SK-N-SH (cell line): ENCODE measurements around the gene RNF175. TPM values are rescaled to one million over a fixed set of nuclear protein-coding genes. Genes with fewer than 3 reads are reported as not detected.

ENCODE experiments used
- CTCF ChIA-PET: fragments of 300-600, 350-600 bp; formaldehyde crosslinking; extraction: SDS; loops from one replicate; lab custom pipeline; 2021; lab: Yijun Ruan, JAX
- POLR2A ChIA-PET: fragments of 350-600 bp; sonication (Branson Sonifier 250); formaldehyde crosslinking; extraction: SDS; loops from one replicate; lab custom pipeline; 2020; ENCODE audit warnings: antibody characterized with exemption, inconsistent platforms; lab: Yijun Ruan, JAX
- DNase-seq: peaks from one replicate; pipeline ENCODE4 v3.0.0; 2012
- H2AFZ ChIP-seq: fragments of 200-600 bp; sonication (generic); 2 replicates; pipeline ENCODE4 v1.8.1; 2016; ENCODE audit warnings: antibody characterized with exemption, mild to moderate bottlenecking, low read depth
- H3F3A ChIP-seq: fragments of 200-600 bp; sonication (generic); replicated peaks from 2 replicates; pipeline ENCODE3; 2016; ENCODE audit warnings: antibody characterized with exemption, mild to moderate bottlenecking; ENCODE audit not compliant: insufficient read depth
- H3K27ac ChIP-seq, 2 experiments: fragments of 200-500 bp in 1 of 2; fragments of 200-600 bp in 1 of 2; sonication (Bioruptor generic) in 1 of 2; sonication (generic), shearing (Covaris generic) in 1 of 2; 2 replicates each; pipeline versions ENCODE4 v1.5.1 to v1.6.1; 2014 to 2016; ENCODE audit warnings: low read depth in 2 of 2, inconsistent platforms in 1 of 2, low read length in 1 of 2, mild to moderate bottlenecking in 1 of 2, mixed read lengths in 1 of 2
- H3K27me3 ChIP-seq: fragments of 200-600 bp; sonication (generic), shearing (Covaris generic); 2 replicates; pipeline ENCODE4 v1.6.1; 2016; ENCODE audit warnings: mixed run types; ENCODE audit not compliant: insufficient read depth
- H3K36me3 ChIP-seq, 2 experiments: fragments of 200-500 bp in 1 of 2; fragments of 200-600 bp in 1 of 2; sonication (Bioruptor generic) in 1 of 2; sonication (generic) in 1 of 2; replicated peaks in 1 of 2; 2 replicates each; pipeline versions ENCODE3 to v1.5.1; 2014 to 2016; ENCODE audit warnings: low read length in 1 of 2, mild to moderate bottlenecking in 1 of 2; ENCODE audit not compliant: insufficient read depth in 2 of 2, control insufficient read depth in 1 of 2
- H3K4me1 ChIP-seq, 2 experiments: fragments of 200-500 bp in 1 of 2; fragments of 200-600 bp in 1 of 2; sonication (Bioruptor generic) in 1 of 2; sonication (generic), shearing (Covaris generic) in 1 of 2; 2 replicates each; pipeline versions ENCODE4 v1.5.1 to v1.6.1; 2014 to 2016; ENCODE audit warnings: low read depth in 1 of 2, low read length in 1 of 2, mixed run types in 1 of 2; ENCODE audit not compliant: insufficient read depth in 2 of 2, control insufficient read depth in 1 of 2
- H3K4me2 ChIP-seq: fragments of 200-600 bp; sonication (generic), shearing (Covaris generic); 2 replicates; pipeline ENCODE4 v1.6.1; 2017; ENCODE audit warnings: mixed run types
- H3K4me3 ChIP-seq, 2 experiments: fragments of 200-500 bp in 1 of 2; fragments of 200-600 bp in 1 of 2; sonication (Bioruptor generic) in 1 of 2; sonication (generic), shearing (Covaris generic) in 1 of 2; 2 replicates each; pipeline versions ENCODE4 v1.5.1 to v1.8.1; 2014 to 2016; ENCODE audit warnings: low read depth in 2 of 2, inconsistent platforms in 1 of 2, low read length in 1 of 2, mild to moderate bottlenecking in 1 of 2, mixed read lengths in 1 of 2, moderate library complexity in 1 of 2
- H3K79me2 ChIP-seq: fragments of 200-600 bp; sonication (generic); 2 replicates; pipeline ENCODE4 v1.8.1; 2017; ENCODE audit warnings: mild to moderate bottlenecking; ENCODE audit not compliant: insufficient read depth
- H3K9ac ChIP-seq: fragments of 200-600 bp; sonication (generic); 2 replicates; pipeline ENCODE4 v1.6.1; 2017; ENCODE audit warnings: mixed run types
- H3K9me2 ChIP-seq: fragments of 200-600 bp; sonication (generic); 2 replicates; pipeline ENCODE4 v1.6.1; 2017; ENCODE audit warnings: mixed run types
- H3K9me3 ChIP-seq: fragments of 200-600 bp; sonication (generic); 2 replicates; pipeline ENCODE4 v1.6.1; 2017; ENCODE audit warnings: mixed run types, mild to moderate bottlenecking, moderate library complexity
- H4K20me1 ChIP-seq: fragments of 200-600 bp; sonication (generic); 2 replicates; pipeline ENCODE4 v1.6.1; 2017; ENCODE audit warnings: mild to moderate bottlenecking, mixed run types; ENCODE audit not compliant: insufficient read depth
- CHD2 ChIP-seq: fragments of 150-350 bp; IDR thresholded peaks from 2 replicates; pipeline ENCODE4 v1.6.1; 2018; ENCODE audit warnings: low read length; ENCODE audit not compliant: partially characterized antibody
- CTCF ChIP-seq: fragments of 200-600 bp; sonication (generic); IDR thresholded peaks from 2 replicates; pipeline ENCODE4 v1.6.1; 2017; ENCODE audit warnings: antibody characterized with exemption, mild to moderate bottlenecking, moderate library complexity
- ELF1 ChIP-seq: IDR thresholded peaks from 2 replicates; pipeline ENCODE4 v1.4.0; 2012
- MEF2A ChIP-seq: IDR thresholded peaks from 2 replicates; pipeline ENCODE4 v1.4.0; 2012; ENCODE audit warnings: low read depth, borderline replicate concordance
- NFIC ChIP-seq: IDR thresholded peaks from 2 replicates; pipeline ENCODE4 v1.4.0; 2012; ENCODE audit warnings: borderline replicate concordance
- PBX3 ChIP-seq: IDR thresholded peaks from 2 replicates; pipeline ENCODE4; 2012
- RCOR1 ChIP-seq: fragments of 150-350 bp; IDR thresholded peaks from 2 replicates; pipeline ENCODE4 v1.6.1; 2017; ENCODE audit warnings: antibody characterized with exemption, low read length
- REST ChIP-seq: IDR thresholded peaks from 2 replicates; pipeline ENCODE4 v1.6.1; 2012; ENCODE audit warnings: mild to moderate bottlenecking, low read depth, low read length, moderate library complexity
- SIN3A ChIP-seq: IDR thresholded peaks from 2 replicates; pipeline ENCODE4 v1.6.1; 2012; ENCODE audit warnings: low read depth, mild to moderate bottlenecking, low read length, moderate library complexity, borderline replicate concordance
- SMC3 ChIP-seq: IDR thresholded peaks from 2 replicates; pipeline ENCODE4 v1.6.1; 2012; ENCODE audit warnings: low read depth, low read length, improper control_type of control experiment
- TCF12 ChIP-seq: IDR thresholded peaks from 2 replicates; pipeline ENCODE4 v1.4.0; 2012
- WGBS: methylation state at CpG from one replicate; pipeline ENCODE4 v1.1.6; 2017; ENCODE audit warnings: low lambda C conversion rate; 5-methylcytosine and 5-hydroxymethylcytosine counted together
- polyA plus RNA-seq, 3 experiments: library from polyadenylated mRNA; depleted of rRNA; stranded (reverse); fragments of >200 nt; gene quantifications; 2 replicates each; pipeline ENCODE4 v1.2.3, GENCODE V29; 2012

RNF175 gene
- polyA plus RNA-seq, 1 of the 3 experiments (the other 2 are of a cell fraction), result 0.10 TPM

GRCh38 chr4:153741541-153741940 lies 18.3 kb downstream of the RNF175 start:
- POLR2A ChIA-PET, result no interaction called here
- CTCF ChIA-PET, result interaction anchor here (1.2 to 5.9 kb wide), 5 partner anchors 9 to 614 kb away, joined by 3 to 36 read pairs (median 7); no protein-coding TSS in a partner anchor
- Histone ChIP-seq H3K9me3 (peaks cover 5% of the 10 kb centered on the region; the same call in 1 of the 2 replicates), H3K9me2 (no peaks in the 10 kb centered on the region), H3K9ac (no peak overlapping the region), H3K4me1 (no peaks in the 10 kb centered on the region), H3K27ac (no peak overlapping the region), H3K36me3 (no peaks in the 10 kb centered on the region), H3K27me3 (no peaks in the 10 kb centered on the region), H3K79me2 (no peaks in the 10 kb centered on the region), H3K4me3 (no peak overlapping the region), H3K4me2 (no peak overlapping the region), H4K20me1 (no peaks in the 10 kb centered on the region), H2AFZ (no peak overlapping the region), H3F3A (no peaks in the 10 kb centered on the region)
- DNase-seq, result no peak
- WGBS, result 61% methylated on average over 2 of the region's 2 CpGs
- no peak for TF ChIP-seq RCOR1
- TF ChIP-seq MEF2A, result no peak
- no peak for TF ChIP-seq SIN3A
- no peak for TF ChIP-seq CTCF
- no peak for TF ChIP-seq NFIC
- TF ChIP-seq REST, result no peak
- no peak for TF ChIP-seq SMC3
- TF ChIP-seq ELF1, result no peak

GRCh38 chr4:153735906-153736461 lies 23.8 kb downstream of the RNF175 start:
- no peak for DNase-seq
- TF ChIP-seq CTCF (no peak), NFIC (peak; percentile 24; the same call in 1 of the 2 replicates), CHD2 (no peak), PBX3 (0 out of 2 replicates have a peak, but pooled peaks have one; percentile 21), REST (no peak), TCF12 (peak; percentile 40)
- Histone ChIP-seq H3K9ac (no peak overlapping the region), H2AFZ (no peak overlapping the region), H3K9me2 (no peaks in the 10 kb centered on the region), H3K27me3 (no peaks in the 10 kb centered on the region), H3K4me2 (no peak overlapping the region), H3K9me3 (peaks cover 5% of the 10 kb centered on the region; the same call in 1 of the 2 replicates), H3F3A (peaks cover 14% of the 10 kb centered on the region), H3K36me3 (no peaks in the 10 kb centered on the region), H4K20me1 (no peaks in the 10 kb centered on the region), H3K4me3 (no peak overlapping the region), H3K27ac (no peak overlapping the region), H3K4me1 (peaks cover 6 to 9% of the 10 kb centered on the region in 2 experiments; a peak in 3 of 4 replicates), H3K79me2 (no peaks in the 10 kb centered on the region)
- CTCF ChIA-PET, result no interaction called here
- POLR2A ChIA-PET, result no interaction called here
